SU-DHL-6 (cell line): Measurements from ENCODE around the gene CD300E.

Experiments used
- H2AFZ ChIP-seq: fragments of 200-600 bp; sonication (generic); 2 replicates; pipeline ENCODE4 v1.6.1; 2014; ENCODE audit warnings: low read depth, mild to moderate bottlenecking, moderate library complexity, mixed read lengths, antibody characterized with exemption, low read length; ENCODE audit not compliant: severe bottlenecking
- H3F3A ChIP-seq: fragments of 200-600 bp; shearing (Covaris generic); 2 replicates; pipeline ENCODE4 v1.6.0; 2016; ENCODE audit warnings: antibody characterized with exemption, mild to moderate bottlenecking; ENCODE audit not compliant: insufficient read depth
- H3K27ac ChIP-seq: fragments of 200-600 bp; sonication (generic); 2 replicates; pipeline ENCODE4 v1.5.1; 2016; ENCODE audit warnings: low read depth, mild to moderate bottlenecking, low read length, moderate library complexity, mixed read lengths
- H3K27me3 ChIP-seq: fragments of 200-600 bp; sonication (generic), shearing (Covaris generic); 2 replicates; pipeline ENCODE4 v1.6.0; 2014; ENCODE audit warnings: mild to moderate bottlenecking, low read length
- H3K36me3 ChIP-seq: fragments of 200-600 bp; sonication (generic); 2 replicates; pipeline ENCODE4 v1.6.1; 2014; ENCODE audit warnings: mild to moderate bottlenecking, low read length, mixed read lengths
- H3K4me2 ChIP-seq: fragments of 300-600, 200-600 bp; shearing (Covaris generic), sonication (generic); 2 replicates; pipeline ENCODE4 v1.6.0; 2014; ENCODE audit warnings: low read length, low read depth, mild to moderate bottlenecking; ENCODE audit not compliant: poor library complexity, severe bottlenecking
- H3K4me3 ChIP-seq: fragments of 200-600 bp; sonication (generic); 2 replicates; pipeline ENCODE4 v1.5.1; 2014; ENCODE audit warnings: antibody characterized with exemption, low read length, mild to moderate bottlenecking, mixed read lengths; ENCODE audit not compliant: insufficient read depth, poor library complexity, severe bottlenecking
- H3K79me2 ChIP-seq: fragments of 200-600 bp; sonication (generic); 2 replicates; pipeline ENCODE4 v1.6.1; 2014; ENCODE audit warnings: mild to moderate bottlenecking, low read length, moderate library complexity; ENCODE audit not compliant: insufficient read depth
- H3K9ac ChIP-seq: fragments of 200-600 bp; sonication (generic); 2 replicates; pipeline ENCODE4 v1.7.0; 2014; ENCODE audit warnings: mild to moderate bottlenecking, low read length
- H3K9me2 ChIP-seq: fragments of 200-600 bp; sonication (generic); replicated peaks from 2 replicates; pipeline ENCODE4 v1.6.1; 2014; ENCODE audit warnings: low read length; ENCODE audit not compliant: insufficient read depth
- H3K9me3 ChIP-seq: fragments of 200-600 bp; sonication (generic); 2 replicates; pipeline ENCODE4 v1.6.1; 2014; ENCODE audit warnings: low read length, mixed read lengths; ENCODE audit not compliant: insufficient read depth
- H4K20me1 ChIP-seq: fragments of 200-600 bp; sonication (generic); 2 replicates; pipeline ENCODE4 v1.6.1; 2014; ENCODE audit warnings: low read depth, mild to moderate bottlenecking, antibody characterized with exemption, low read length, moderate library complexity, mixed read lengths
- EZH2phosphoT487 ChIP-seq: fragments of 200-600 bp; sonication (generic), shearing (Covaris generic); conservative IDR thresholded peaks from 2 replicates; pipeline ENCODE4 v1.6.1; 2018; ENCODE audit warnings: mild to moderate bottlenecking, antibody characterized with exemption, low read length, moderate library complexity, mixed read lengths
- TF ChIP-seq, protein P1 (sequence below): fragments of 200-600 bp; sonication (generic); IDR thresholded peaks from one replicate; pipeline ENCODE4 v1.5.1; 2017; ENCODE audit warnings: antibody characterized with exemption, mild to moderate bottlenecking, low read length, moderate library complexity; ENCODE audit not compliant: insufficient read depth, poor library complexity, severe bottlenecking

The CD300E gene

GRCh38 chr17:74607221-74607620 is 16.3 kb downstream of the CD300E start:
- Histone ChIP-seq H2AFZ (no peak overlapping the region), H3K9me2 (no peaks in the 10 kb centered on the region), H3K27me3 (no peaks in the 10 kb centered on the region), H3K9ac (no peak overlapping the region), H3K9me3 (no peaks in the 10 kb centered on the region), H3K79me2 (no peaks in the 10 kb centered on the region), H4K20me1 (no peaks in the 10 kb centered on the region), H3K4me2 (no peak overlapping the region), H3K36me3 (no peaks in the 10 kb centered on the region), H3F3A (no peaks in the 10 kb centered on the region), H3K4me3 (no peak overlapping the region), H3K27ac (no peak overlapping the region)
- TF ChIP-seq, protein P1, sequence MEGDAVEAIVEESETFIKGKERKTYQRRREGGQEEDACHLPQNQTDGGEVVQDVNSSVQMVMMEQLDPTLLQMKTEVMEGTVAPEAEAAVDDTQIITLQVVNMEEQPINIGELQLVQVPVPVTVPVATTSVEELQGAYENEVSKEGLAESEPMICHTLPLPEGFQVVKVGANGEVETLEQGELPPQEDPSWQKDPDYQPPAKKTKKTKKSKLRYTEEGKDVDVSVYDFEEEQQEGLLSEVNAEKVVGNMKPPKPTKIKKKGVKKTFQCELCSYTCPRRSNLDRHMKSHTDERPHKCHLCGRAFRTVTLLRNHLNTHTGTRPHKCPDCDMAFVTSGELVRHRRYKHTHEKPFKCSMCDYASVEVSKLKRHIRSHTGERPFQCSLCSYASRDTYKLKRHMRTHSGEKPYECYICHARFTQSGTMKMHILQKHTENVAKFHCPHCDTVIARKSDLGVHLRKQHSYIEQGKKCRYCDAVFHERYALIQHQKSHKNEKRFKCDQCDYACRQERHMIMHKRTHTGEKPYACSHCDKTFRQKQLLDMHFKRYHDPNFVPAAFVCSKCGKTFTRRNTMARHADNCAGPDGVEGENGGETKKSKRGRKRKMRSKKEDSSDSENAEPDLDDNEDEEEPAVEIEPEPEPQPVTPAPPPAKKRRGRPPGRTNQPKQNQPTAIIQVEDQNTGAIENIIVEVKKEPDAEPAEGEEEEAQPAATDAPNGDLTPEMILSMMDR = no peak
- no peak for TF ChIP-seq EZH2phosphoT487

- Histone ChIP-seq H3K9ac (no peak overlapping the region), H3K9me2 (no peaks in the 10 kb centered on the region), H2AFZ (no peak overlapping the region), H3F3A (no peaks in the 10 kb centered on the region), H3K27ac (no peak overlapping the region), H3K36me3 (no peaks in the 10 kb centered on the region), H3K27me3 (no peaks in the 10 kb centered on the region), H3K4me2 (no peak overlapping the region), H3K79me2 (no peaks in the 10 kb centered on the region), H4K20me1 (no peaks in the 10 kb centered on the region), H3K4me3 (no peak overlapping the region), H3K9me3 (no peaks in the 10 kb centered on the region)
- no peak for TF ChIP-seq EZH2phosphoT487
- TF ChIP-seq, protein P1 = no peak
These were observed 17.5 kb downstream of the CD300E start for GRCh38 chr17:74606050-74606449.

DNA sequence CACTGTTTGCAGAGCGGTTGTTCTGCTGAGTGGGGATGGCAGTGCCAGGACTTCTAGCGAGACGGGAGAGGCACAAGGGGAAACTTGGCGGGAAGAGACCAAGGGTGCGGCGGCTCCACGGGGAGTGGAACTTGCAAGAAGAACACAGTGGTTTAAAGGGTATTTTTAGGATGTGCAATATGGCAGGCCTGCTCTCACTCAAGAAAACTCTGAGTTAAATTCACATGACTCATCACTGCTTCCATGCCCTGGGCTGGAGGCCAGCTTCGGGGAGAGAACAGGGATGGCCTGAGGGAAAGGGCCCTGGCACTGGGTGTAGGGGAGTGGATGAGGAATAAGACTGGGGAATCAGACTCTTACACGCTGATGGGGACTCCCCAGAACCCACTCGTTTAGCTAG is 18.2 kb downstream of the CD300E start:
- Histone ChIP-seq H3K27ac (no peak overlapping the region), H3K4me2 (no peak overlapping the region), H3K9me3 (no peaks in the 10 kb centered on the region), H4K20me1 (no peaks in the 10 kb centered on the region), H3K4me3 (no peak overlapping the region), H3F3A (no peaks in the 10 kb centered on the region), H3K27me3 (no peaks in the 10 kb centered on the region), H3K36me3 (no peaks in the 10 kb centered on the region), H3K9ac (no peak overlapping the region), H3K9me2 (no peaks in the 10 kb centered on the region), H2AFZ (no peak overlapping the region), H3K79me2 (no peaks in the 10 kb centered on the region)
- no peak for TF ChIP-seq EZH2phosphoT487
- TF ChIP-seq, protein P1 = no peak
